Measurements from ENCODE around the gene WNT11.

The WNT11 gene

DNA sequence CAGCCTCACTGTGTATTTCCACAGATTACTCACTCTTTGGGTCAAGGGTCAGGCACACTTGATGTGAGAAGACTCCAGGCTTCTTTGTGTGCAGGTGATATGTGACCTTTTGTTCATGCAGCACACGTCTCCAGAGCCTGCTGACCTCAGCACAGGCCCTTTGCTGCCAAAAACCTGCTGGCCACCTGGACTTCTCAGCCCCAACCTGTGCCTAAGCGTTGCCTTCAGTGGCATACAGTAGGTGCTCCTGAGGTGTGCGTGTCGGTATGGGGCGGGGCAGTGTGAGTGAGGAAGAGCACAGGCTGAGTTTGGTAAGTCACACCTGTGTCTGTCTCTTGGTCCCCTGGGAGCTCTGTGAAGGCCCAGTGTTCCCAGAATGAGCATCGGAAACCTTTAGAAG is 58.1 kb downstream of the WNT11 start:
- TF ChIP-seq JUND (IDR thresholded peaks at IDR 0.05; ENCODE audit: low read depth), result no peak
- DNase-seq (ENCODE audit: low read depth in 1 of 2, low spot score in 1 of 2), result no peak

DNA sequence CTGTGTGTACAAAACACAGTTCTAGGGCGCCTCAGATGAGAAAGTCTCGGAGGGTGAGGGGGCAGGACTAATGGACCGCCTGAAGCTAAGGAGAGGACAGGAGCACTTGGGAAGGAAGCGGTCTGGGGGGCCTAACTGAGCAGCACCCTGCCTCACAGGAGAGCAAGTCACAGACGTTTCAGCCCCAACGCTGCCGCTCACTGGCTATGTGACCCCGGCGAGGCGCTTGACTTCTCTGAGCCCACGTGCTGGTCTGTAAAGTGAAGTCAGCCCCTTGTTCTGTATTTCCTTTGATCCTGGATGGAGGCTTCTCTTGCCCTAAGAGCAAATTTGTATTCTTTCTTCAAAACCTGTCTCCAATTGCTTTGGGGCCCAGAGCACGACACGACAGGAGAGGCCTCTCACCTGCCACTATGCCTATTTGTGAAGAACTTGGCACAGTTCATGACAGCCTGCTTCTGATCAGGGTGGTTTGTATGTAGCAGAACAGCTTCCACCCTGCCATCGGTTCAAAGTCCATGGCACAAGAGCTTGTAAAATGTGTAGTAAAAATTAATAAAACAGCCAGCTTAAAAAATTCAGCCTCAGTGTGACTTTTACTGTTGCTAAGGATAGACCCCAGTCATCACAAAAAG is 59.1 kb downstream of the WNT11 start:
- in situ Hi-C loops (cut with HindIII; ENCODE audit: low pct_unique_long_range_greater_than_20kb, low sequenced_read_pairs), result no loop called here
- no peak for TF ChIP-seq JUND (IDR thresholded peaks at IDR 0.05; ENCODE audit: low read depth)
- DNase-seq (ENCODE audit: low read depth in 1 of 2, low spot score in 1 of 2), result no peak

More for the DNA sequence above, 58.1 kb downstream of the WNT11 start:
- in situ Hi-C loops (cut with HindIII; ENCODE audit: low pct_unique_long_range_greater_than_20kb, low sequenced_read_pairs), result no loop called here

DNA sequence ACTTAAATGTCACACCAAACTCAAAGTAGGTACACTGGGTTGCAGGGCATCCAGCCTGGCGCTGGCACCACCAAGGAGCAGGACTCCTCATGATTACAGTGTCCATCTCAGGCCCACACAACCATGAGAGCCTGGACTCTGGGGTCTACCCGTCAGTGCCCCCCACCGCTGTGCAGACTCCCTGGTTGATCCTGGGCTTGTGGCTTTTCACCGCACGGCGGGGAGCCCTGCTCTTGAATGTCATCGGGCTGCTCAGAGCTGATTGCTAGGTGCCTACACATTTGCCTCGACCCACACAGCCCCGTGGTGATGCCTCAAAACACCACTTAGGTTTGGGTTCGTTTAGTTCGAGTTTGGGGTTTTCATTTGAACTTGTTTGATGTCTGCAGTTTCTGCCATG is 63.0 kb downstream of the WNT11 start:
- in situ Hi-C loops (cut with HindIII; ENCODE audit: low pct_unique_long_range_greater_than_20kb, low sequenced_read_pairs), result no loop called here
- DNase-seq (ENCODE audit: low read depth in 1 of 2, low spot score in 1 of 2), result no peak
- TF ChIP-seq JUND (IDR thresholded peaks at IDR 0.05; ENCODE audit: low read depth), result no peak

DNA sequence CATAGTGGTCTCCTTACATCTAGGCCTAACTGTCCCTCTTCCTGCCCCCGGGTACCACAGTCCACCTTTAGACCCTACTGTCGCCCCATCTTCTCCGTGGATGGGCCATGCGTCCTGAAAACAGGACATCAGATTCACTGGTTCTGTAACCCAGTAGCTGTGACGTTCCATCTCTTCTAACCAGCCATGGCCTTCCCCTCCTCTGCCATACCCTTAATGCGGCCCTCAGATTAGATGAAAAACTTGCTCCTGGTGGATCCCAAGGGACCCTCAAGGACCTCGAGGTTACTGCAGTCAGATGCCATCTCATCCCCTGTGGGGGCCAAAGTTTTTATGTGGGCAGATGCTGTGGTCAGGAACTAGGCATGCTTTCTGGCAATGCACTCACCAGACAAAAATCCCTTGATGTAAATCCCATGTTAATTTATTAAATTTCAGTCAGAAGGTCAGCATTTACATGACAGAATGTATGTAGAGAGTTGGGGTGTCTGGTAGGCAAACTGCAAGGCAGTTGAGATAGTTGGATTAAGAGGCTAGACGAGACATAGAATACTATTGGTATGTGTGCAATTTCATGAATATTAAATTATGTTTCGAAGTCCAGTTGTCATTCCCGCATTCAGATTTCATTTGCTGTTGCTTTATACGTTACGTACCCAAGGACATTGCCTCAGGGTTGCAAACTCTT is 64.3 kb downstream of the WNT11 start:
- in situ Hi-C loops (cut with HindIII; ENCODE audit: low pct_unique_long_range_greater_than_20kb, low sequenced_read_pairs), result no loop called here
- TF ChIP-seq JUND (IDR thresholded peaks at IDR 0.05; ENCODE audit: low read depth), result no peak
- no peak for DNase-seq (ENCODE audit: low read depth in 1 of 2, low spot score in 1 of 2)

DNA sequence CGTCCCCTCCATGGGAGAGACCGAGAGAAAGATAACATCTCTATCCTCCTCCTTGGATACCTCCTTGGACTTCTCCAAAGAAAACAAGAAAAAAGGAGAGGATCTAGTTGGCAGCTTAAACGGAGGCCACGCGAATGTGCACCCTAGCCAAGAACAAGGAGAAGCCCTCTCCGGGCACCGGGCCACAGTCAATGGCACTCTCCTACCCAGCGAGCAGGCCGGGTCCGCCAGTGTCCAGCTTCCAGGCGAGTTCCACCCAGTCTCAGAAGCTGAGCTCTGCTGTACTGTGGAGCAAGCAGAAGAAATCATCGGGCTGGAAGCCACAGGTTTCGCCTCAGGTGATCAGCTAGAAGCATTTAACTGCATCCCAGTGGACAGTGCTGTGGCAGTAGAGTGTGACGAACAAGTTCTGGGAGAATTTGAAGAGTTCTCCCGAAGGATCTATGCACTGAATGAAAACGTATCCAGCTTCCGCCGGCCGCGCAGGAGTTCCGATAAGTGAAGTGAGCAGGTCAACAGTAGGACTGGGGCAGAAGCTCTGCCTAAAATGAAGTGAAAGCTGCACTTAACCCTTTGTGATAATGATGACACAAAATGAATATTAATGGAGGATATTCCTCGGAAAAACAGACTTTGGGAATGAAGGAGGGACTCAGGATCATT is 65.3 kb downstream of the WNT11 start:
- no peak for DNase-seq (ENCODE audit: low read depth in 1 of 2, low spot score in 1 of 2)
- no peak for TF ChIP-seq JUND (IDR thresholded peaks at IDR 0.05; ENCODE audit: low read depth)
- in situ Hi-C loops (cut with HindIII; ENCODE audit: low pct_unique_long_range_greater_than_20kb, low sequenced_read_pairs), result no loop called here

DNA sequence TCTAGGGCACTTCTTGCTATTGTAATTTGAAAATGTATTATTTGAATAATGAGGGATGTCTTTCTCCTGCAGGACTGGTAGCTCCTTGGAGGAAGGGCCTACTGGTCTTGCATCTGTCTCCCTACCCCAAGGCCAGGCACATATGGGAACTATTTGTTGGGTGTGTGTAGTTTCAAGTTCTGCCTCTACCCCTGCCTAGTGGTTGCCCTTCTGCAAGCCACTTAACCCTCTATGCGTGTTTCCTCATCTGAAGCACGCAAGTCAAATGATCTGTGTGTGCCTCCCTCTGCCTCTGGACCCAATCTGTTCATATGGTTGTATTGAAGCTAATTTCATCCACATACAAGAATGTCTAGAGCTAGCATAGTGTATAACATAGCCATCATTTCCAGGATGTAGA is 67.0 kb downstream of the WNT11 start:
- DNase-seq (ENCODE audit: low read depth in 1 of 2, low spot score in 1 of 2), result no peak
- no peak for TF ChIP-seq JUND (IDR thresholded peaks at IDR 0.05; ENCODE audit: low read depth)
- in situ Hi-C loops (cut with HindIII; ENCODE audit: low pct_unique_long_range_greater_than_20kb, low sequenced_read_pairs), result no loop called here
